Stimulated activated CD4-positive, alpha-beta T cell treated with anti-CD3 and anti-CD28 coated beads, Interleukin-12 subunit alpha, Interleukin-12 subunit beta, amount 100 ng/mL, for 4 hours (primary cell): Measurements from ENCODE around the gene SSX1.
"Not testable (repeated sequence)": the region's sequence is repeated elsewhere in the genome, so short reads cannot be mapped to it uniquely, and the experiment has no call there.

Source experiments
- DNase-seq: peaks from one replicate; pipeline ENCODE4 v3.0.0-alpha.2; 2020

The SSX1 gene, protein sequence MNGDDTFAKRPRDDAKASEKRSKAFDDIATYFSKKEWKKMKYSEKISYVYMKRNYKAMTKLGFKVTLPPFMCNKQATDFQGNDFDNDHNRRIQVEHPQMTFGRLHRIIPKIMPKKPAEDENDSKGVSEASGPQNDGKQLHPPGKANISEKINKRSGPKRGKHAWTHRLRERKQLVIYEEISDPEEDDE

DNA sequence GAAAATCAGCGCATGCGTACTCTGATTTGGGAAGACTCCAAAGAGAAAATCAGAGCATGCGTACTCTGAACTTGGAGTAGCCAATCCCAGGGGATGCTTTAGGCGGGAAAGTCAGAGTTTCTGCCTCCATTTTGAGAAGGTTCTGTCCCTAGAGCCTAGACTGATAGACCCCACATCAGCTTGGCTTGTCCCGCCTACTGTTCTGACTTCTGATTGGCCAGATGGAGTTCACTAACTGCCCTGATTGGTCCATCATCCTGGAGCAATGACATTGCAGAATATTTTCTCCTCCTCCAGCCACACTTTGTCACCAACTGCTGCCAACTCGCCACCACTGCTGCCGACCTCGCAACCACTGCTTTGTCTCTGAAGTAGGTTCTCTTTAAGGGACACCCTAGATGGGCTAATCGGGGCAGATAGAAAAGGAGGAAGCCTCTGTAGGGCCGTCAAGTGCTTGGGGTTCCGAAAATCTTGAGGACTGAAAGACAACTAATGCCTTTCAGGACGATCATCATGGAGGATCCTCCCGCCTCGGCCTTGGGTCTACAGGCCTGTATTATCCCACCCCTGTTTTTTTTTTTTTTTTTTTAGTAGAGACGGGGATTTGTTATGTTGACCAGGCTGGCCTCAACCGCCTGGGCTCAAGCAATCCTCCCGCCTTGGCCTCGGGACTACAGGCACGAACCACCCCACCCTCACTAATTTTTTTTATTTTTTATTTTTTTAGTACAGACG is at the start of gene SSX1:
Gene SSX1 (plus strand): TSS at position 331 of the 735 bp plus-strand sequence. CDS start 1,850 bp downstream, outside the sequence.
- not testable (repeated sequence) for DNase-seq

DNA sequence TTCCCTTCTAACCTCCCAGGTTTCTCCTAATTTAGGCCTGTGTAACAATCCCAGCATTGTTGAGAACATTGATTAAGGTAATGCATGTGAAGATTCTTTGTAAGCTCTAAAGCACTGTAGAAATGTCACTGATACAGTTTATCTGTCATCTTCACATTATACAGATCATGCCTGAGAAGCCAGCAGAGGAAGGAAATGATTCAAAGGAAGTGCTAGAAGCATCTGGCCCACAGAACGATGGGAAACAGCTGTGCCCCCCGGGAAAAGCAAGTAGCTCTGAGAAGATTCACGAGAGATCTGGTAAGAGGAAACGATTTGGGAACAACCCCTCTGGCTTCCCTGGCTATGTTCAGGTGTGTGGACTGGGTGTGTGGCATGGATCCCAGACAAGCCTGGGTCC is 40.9 kb upstream of the SSX1 start:
- DNase-seq = not testable (repeated sequence)

DNA sequence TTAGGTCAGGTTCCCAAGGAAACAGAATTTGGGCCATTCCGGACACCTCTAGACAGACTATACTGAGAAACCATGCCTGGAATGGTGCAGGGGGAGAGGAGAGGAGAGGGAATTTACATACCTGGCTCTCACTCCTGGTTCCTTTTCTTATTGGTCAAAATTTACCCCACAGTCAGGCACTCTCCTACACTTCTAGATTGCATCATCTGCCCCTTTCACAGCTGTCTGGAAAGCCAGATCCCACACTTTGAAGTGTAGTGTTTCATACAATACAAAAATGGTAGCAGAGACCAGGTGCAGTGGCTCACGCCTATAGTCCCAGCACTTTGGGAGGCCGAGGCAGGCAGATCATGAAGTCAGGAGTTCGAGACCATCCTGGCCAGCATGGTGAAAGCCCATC is 31.0 kb upstream of the SSX1 start:
- DNase-seq = not testable (repeated sequence)

DNA sequence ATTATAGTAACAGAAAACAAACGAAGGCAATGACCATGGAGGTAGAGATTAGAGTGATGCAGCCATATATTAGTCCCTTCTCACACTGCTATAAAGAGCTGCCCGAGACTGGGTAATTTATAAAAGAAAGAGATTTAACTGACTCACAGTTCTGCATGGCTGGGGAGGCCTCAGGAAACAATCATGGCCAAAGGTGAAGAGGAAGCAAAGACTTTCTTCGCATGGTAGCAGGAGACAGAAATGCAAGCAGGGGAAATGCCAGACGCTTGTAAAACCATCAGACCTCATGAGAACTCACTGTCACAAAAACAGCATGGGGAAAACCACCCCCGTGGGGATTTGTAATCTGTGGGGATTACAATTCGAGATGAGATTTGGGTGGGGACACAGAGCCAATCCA is 2.2 kb upstream of the SSX1 start:
- not testable (repeated sequence) for DNase-seq

DNA sequence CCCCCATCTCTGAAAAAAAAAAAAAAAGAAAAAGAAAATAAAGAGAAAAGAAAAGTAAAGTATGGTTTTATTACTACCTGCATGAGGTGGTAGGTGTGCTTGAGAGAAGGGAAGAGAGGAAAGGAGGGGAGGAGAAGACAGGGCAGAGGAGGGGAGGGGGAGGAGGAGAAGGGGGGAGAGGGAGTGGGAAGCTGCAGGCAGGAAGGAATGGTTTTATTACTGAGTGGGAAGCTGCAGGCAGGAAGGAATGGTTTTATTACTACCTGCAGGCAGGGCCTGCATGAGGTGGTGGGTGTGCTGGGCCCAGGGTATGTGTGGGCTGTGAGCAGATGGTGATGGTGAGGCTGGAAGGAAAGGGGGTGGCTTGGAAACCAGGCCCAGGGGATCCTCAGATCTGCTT is 19.2 kb downstream of the SSX1 start:
- not testable (repeated sequence) for DNase-seq

DNA sequence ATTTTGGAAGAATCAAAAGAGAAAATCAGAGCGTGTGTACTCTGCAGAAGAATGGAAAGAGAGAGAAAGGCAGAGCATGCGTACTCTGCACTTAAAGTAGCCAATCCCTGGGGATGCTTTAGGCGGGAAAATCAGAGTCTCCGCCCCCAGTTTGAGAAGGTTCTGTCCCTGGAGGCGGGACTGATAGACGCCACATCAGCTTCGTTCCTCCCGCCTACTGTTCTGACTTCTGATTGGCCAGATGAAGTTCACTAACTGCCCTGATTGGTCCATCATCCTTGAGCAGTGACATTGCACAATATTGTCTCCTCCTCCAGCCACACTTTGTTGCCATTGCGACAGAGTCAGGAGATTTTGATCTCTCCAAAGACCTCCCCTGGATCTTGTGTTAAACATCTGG is 23.8 kb downstream of the SSX1 start:
- no peak for DNase-seq

DNA sequence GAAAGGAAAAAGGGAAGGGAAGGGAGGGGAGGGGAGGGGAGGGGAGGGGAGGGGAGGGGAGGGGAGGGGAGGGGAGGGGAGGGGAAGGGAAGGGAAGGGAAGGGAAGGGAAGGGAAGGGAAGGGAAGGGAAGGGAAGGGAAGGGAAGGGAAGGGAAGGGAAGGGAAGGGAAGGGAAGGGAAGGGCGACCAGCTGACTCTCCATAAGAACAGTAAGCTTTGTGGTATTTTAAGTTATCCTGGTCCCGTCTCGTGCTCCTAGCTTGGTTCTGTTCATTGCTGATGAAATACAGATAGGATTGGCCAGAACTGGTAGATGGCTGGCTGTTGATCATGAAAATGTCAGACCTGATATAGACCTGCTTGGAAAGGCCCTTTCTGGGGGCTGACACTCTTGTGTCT is 25.5 kb downstream of the SSX1 start:
- not testable (repeated sequence) for DNase-seq

DNA sequence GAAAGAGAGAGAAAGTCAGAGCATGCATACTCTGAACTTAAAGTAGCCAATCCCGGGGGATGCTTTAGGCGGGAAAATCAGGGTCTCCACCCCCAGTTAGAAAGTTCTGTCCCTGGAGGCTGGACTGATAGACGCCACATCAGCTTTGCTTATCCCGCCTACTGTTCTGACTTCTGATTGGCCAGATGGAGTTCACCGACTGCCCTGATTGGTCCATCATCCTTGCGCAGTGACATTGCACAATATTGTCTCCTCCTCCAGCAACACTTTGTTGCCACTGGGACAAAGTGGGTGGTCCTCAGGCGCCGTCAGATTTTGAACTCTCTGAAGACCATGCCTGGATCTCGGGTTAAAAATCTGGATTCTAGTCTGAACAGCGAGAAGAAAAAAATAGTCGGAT is 51.0 kb downstream of the SSX1 start:
- no peak for DNase-seq

DNA sequence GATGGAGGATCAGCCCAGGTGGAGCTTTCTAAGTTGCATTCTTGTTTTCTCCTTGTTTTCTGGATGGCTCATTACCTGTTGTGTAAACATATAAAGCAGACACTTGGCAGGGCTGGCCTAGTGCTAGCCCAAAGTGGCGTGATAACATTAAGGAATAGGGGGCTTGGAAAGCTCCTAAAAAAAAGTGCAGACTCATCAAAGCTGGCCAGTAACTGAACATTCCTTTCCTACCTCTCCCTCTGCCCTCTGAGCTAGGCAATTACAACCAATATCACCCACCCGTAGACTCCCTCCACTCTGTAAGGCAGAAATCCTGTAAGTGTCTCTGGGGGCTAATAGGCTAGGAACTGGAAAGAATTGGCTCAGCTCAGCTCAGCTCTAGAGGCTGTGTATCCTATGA is 58.8 kb downstream of the SSX1 start:
- DNase-seq = not testable (repeated sequence)
